Uterus (tissue), 2 donors: ENCODE data around the gene DNM3.

Source experiments
- CTCF ChIP-seq, 4 experiments: fragments of 200-600 bp in 2 of 4; fragments of 450-650 bp in 2 of 4; sonication (generic) in 2 of 4; IDR thresholded peaks; one replicate each; pipeline ENCODE4 v1.5.1; 2016 to 2019; ENCODE audit warnings: antibody characterized with exemption in 4 of 4, mild to moderate bottlenecking in 2 of 4, moderate library complexity in 1 of 4
- POLR2A ChIP-seq, 2 donors: fragments of 450-650 bp; IDR thresholded peaks; one replicate each; pipeline ENCODE4 v1.6.1; 2016; ENCODE audit warnings: antibody characterized with exemption in 2 of 2, mild to moderate bottlenecking in 1 of 2, moderate library complexity in 1 of 2

- TF ChIP-seq CTCF (IDR thresholded peaks at IDR 0.05), result no peak
- TF ChIP-seq POLR2A (IDR thresholded peaks at IDR 0.05), result no peak
Observed at GRCh38 chr1:172359491-172359999, 518.2 kb downstream of the DNM3 start.
